Measurements from ENCODE around the gene THBD.

Gene THBD

GRCh38 chr20:23049201-23050075, at the start of gene THBD:
TSS of gene THBD (minus strand) at chr20:23049672. CDS start at chr20:23049504, 168 bp downstream.
- Histone ChIP-seq H3K36me3 (ENCODE audit: control insufficient read depth, insufficient read depth, low read length) (no peaks in the 10 kb centered on the region), H3K4me2 (ENCODE audit: low read length) (peak within 1 kb of the TSS; percentile 70), H3K4me1 (peaks cover 9% of the 10 kb centered on the region), H3K27ac (peak within 1 kb of the TSS; percentile 64), H3K79me2 (no peaks in the 10 kb centered on the region), H3K27me3 (ENCODE audit: control insufficient read depth, insufficient read depth, low read length) (no peaks in the 10 kb centered on the region), H3K4me3 (ENCODE audit: low read depth, low read length) (peak within 1 kb of the TSS; percentile 46), H3K9me3 (ENCODE audit: control insufficient read depth, low read length) (no peaks in the 10 kb centered on the region), H3K9ac (no peak within 1 kb of the TSS), H2AFZ (peak within 1 kb of the TSS; percentile 87)
- no peak for TF ChIP-seq CTCF (IDR thresholded peaks at IDR 0.05)

GRCh38 chr20:23097636-23098580, 48.4 kb upstream of the THBD start:
- Histone ChIP-seq H3K4me3 (ENCODE audit: low read depth, low read length) (no peak overlapping the region), H3K4me2 (ENCODE audit: low read length) (peak overlapping the region; percentile 30), H3K9me3 (ENCODE audit: control insufficient read depth, low read length) (no peaks in the 10 kb centered on the region), H3K9ac (no peak overlapping the region), H3K4me1 (peaks cover 26% of the 10 kb centered on the region), H3K27me3 (ENCODE audit: control insufficient read depth, insufficient read depth, low read length) (no peaks in the 10 kb centered on the region), H2AFZ (peak overlapping the region; percentile 54), H3K79me2 (no peaks in the 10 kb centered on the region), H3K27ac (peak overlapping the region; percentile 78), H3K36me3 (ENCODE audit: control insufficient read depth, insufficient read depth, low read length) (no peaks in the 10 kb centered on the region)
- TF ChIP-seq CTCF (IDR thresholded peaks at IDR 0.05): no peak

- Histone ChIP-seq H3K27me3 (ENCODE audit: control insufficient read depth, insufficient read depth, low read length) (no peaks in the 10 kb centered on the region), H3K27ac (peak overlapping the region; percentile 78), H3K79me2 (no peaks in the 10 kb centered on the region), H3K4me1 (peaks cover 26% of the 10 kb centered on the region), H3K4me3 (ENCODE audit: low read depth, low read length) (no peak overlapping the region), H3K4me2 (ENCODE audit: low read length) (peak overlapping the region; percentile 30), H3K36me3 (ENCODE audit: control insufficient read depth, insufficient read depth, low read length) (no peaks in the 10 kb centered on the region), H3K9me3 (ENCODE audit: control insufficient read depth, low read length) (no peaks in the 10 kb centered on the region), H2AFZ (no peak overlapping the region), H3K9ac (no peak overlapping the region)
- TF ChIP-seq CTCF (IDR thresholded peaks at IDR 0.05): no peak
These were observed 47.6 kb upstream of the THBD start for GRCh38 chr20:23096986-23097520.

- Histone ChIP-seq H3K4me1 (peaks cover 26% of the 10 kb centered on the region), H3K27ac (no peak overlapping the region), H2AFZ (no peak overlapping the region), H3K9me3 (ENCODE audit: control insufficient read depth, low read length) (no peaks in the 10 kb centered on the region), H3K36me3 (ENCODE audit: control insufficient read depth, insufficient read depth, low read length) (no peaks in the 10 kb centered on the region), H3K27me3 (ENCODE audit: control insufficient read depth, insufficient read depth, low read length) (no peaks in the 10 kb centered on the region), H3K4me2 (ENCODE audit: low read length) (no peak overlapping the region), H3K4me3 (ENCODE audit: low read depth, low read length) (no peak overlapping the region), H3K9ac (no peak overlapping the region), H3K79me2 (no peaks in the 10 kb centered on the region)
- no peak for TF ChIP-seq CTCF (IDR thresholded peaks at IDR 0.05)
These were observed 46.6 kb upstream of the THBD start for GRCh38 chr20:23096097-23096496.

Measured in parathyroid adenoma (tissue), 2 donors.